Measurements from ENCODE around the gene NFE2L1. TPM values are rescaled to one million over a fixed set of nuclear protein-coding genes. Genes with fewer than 3 reads are reported as not detected.

The NFE2L1 gene
- polyA plus RNA-seq, 2 of the 4 experiments (the other 2 are of a cell fraction): 108 to 283 TPM

GRCh38 chr17:48002266-48002915 is 45.8 kb upstream of the NFE2L1 start (continued):
- TF ChIP-seq NFE2L2 (conservative IDR thresholded peaks at IDR 0.05; ENCODE audit: low read length) (peak; percentile 75), CHD2 (IDR thresholded peaks at IDR 0.05; ENCODE audit: low read length, partially characterized antibody) (no peak)

- POLR2A ChIA-PET: no interaction called here
- H3K9me3 ChIP-seq: no peaks in the 10 kb centered on the region
- H3K27ac ChIP-seq: peak overlapping the region; percentile 75 to 84
- peak overlapping the region; percentile 28 for H3K4me2 ChIP-seq
- no peak overlapping the region for H3K4me3 ChIP-seq
- 74% methylated on average over 7 of the region's 7 CpGs for WGBS (ENCODE audit: missing lambda C conversion rate)
- no peak for TF ChIP-seq FOXS1 (CRISPR knock-in tag; IDR thresholded peaks at IDR 0.05)
- no peak for TF ChIP-seq ZSCAN20 (CRISPR knock-in tag; IDR thresholded peaks at IDR 0.05)
- no peak for TF ChIP-seq KDM1A (IDR thresholded peaks at IDR 0.05; ENCODE audit: low read depth)
- no peak for TF ChIP-seq HEYL (CRISPR knock-in tag; IDR thresholded peaks at IDR 0.05)
- TF ChIP-seq EHMT2 (IDR thresholded peaks at IDR 0.05; ENCODE audit: low read depth): no peak
- no peak for TF ChIP-seq BHLHE40 (IDR thresholded peaks at IDR 0.05; ENCODE audit: low read depth, low read length)
- TF ChIP-seq RAD21 (conservative IDR thresholded peaks at IDR 0.05 in 1 of 2, IDR thresholded peaks at IDR 0.05 in 1 of 2): no peak
- TF ChIP-seq FOSB (CRISPR knock-in tag; IDR thresholded peaks at IDR 0.05): no peak
- no peak for TF ChIP-seq RCOR1 (IDR thresholded peaks at IDR 0.05; ENCODE audit: low read depth, low read length)
- no peak for TF ChIP-seq NFE2L2 (conservative IDR thresholded peaks at IDR 0.05; ENCODE audit: low read length)
- peaks cover 16% of the 10 kb centered on the region for H3K4me1 ChIP-seq
- CTCF ChIA-PET: interaction anchor here (0.9 to 12.2 kb wide), 11 partner anchors 8 to 160 kb away, joined by 3 to 159 read pairs (median 7); partner anchors contain the start of gene CDK5RAP3
- DNase-seq (ENCODE audit: low read depth in 1 of 2, low spot score in 1 of 2): no peak
- no peak for FAIRE-seq
- peak in 1 of 2 experiments; percentile 25; a peak in 3 of 6 replicates for ATAC-seq
Observed at GRCh38 chr17:48002916-48003416, 45.2 kb upstream of the NFE2L1 start.

DNA sequence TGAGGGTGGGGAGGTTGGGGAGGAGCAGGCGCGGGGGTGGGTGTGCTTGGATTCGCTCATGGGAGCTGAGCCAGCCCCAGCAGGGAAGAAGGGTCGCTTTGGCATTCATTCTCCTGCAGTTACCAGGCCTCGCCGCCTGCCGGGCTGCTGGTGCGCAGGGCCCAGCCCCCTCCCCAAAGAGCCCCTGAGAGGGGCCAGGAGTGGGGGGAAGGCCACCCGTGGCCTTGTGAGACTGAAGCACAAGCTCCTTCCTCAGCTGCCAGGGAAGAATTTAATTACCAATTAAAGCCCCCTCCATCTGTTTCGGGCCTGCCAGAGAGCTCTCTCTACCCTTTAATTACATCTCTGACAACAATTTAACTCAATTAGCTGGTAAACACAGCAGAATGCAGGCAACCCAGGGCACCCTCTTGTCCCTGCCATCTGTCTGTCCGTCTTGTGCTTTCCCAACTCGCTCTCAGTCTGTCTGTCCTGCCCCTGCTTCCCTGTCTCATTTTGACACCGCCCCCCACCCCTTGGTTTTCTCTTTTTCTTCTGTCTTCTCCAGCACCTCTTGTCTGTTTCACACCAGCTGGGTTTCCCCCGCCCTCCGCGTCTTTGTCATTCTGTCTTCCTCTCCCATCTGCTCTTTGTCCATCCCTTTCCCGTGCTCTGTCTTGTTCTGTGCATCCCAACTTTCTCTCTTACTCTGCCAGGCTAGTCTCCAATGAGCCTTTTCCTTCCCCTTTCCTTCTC is 44.6 kb upstream of the NFE2L1 start:
- H3K27ac ChIP-seq: peak overlapping the region; percentile 75 to 84; a peak in 5 of 6 replicates
- H3K9me3 ChIP-seq: no peaks in the 10 kb centered on the region
- FAIRE-seq (no peak), ATAC-seq (peak in 1 of 2 experiments; percentile 10; a peak in 1 of 6 replicates), DNase-seq (ENCODE audit: low read depth in 1 of 2, low spot score in 1 of 2) (no peak)
- TF ChIP-seq NFE2L2 (conservative IDR thresholded peaks at IDR 0.05; ENCODE audit: low read length) (no peak), RFX5 (IDR thresholded peaks at IDR 0.05) (no peak), CEBPB (IDR thresholded peaks at IDR 0.05) (no peak), TFCP2L1 (CRISPR knock-in tag; IDR thresholded peaks at IDR 0.05) (no peak), RCOR1 (IDR thresholded peaks at IDR 0.05; ENCODE audit: low read depth, low read length) (no peak), MAX (IDR thresholded peaks at IDR 0.05) (no peak), NPAS2 (CRISPR knock-in tag; IDR thresholded peaks at IDR 0.05; ENCODE audit: borderline replicate concordance) (no peak), ZNF302 (CRISPR knock-in tag; IDR thresholded peaks at IDR 0.05) (no peak), MYC (IDR thresholded peaks at IDR 0.05; ENCODE audit: borderline replicate concordance, low read length) (no peak), ZC3H11A (IDR thresholded peaks at IDR 0.05) (no peak)
- H3K4me3 ChIP-seq: no peak overlapping the region
- WGBS (ENCODE audit: missing lambda C conversion rate): 97% methylated on average over 15 of the region's 17 CpGs
- POLR2A ChIA-PET: interaction anchor here (1.5 kb wide), 1 partner anchor 33 kb away, joined by 4 read pairs; the partner anchor contains the start of gene CDK5RAP3
- CTCF ChIA-PET: interaction anchor here (0.5 to 12.2 kb wide), 12 partner anchors 8 to 160 kb away, joined by 3 to 159 read pairs (median 7); partner anchors contain the start of gene CDK5RAP3
- H3K4me2 ChIP-seq: no peak overlapping the region
- H3K4me1 ChIP-seq: peaks cover 16% of the 10 kb centered on the region

GRCh38 chr17:48004983-48005382 is 43.2 kb upstream of the NFE2L1 start:
- no peak for ATAC-seq
- FAIRE-seq: no peak
- CTCF ChIA-PET: interaction anchor here (1.0 to 18.5 kb wide), 4 partner anchors 11 to 48 kb away, joined by 3 to 766 read pairs (median 92); partner anchors contain the start of gene CDK5RAP3
- POLR2A ChIA-PET: interaction anchor here (1.5 kb wide), 1 partner anchor 34 kb away, joined by 4 read pairs; the partner anchor contains the start of gene CDK5RAP3
- Histone ChIP-seq H3K4me2 (no peak overlapping the region), H3K4me1 (peaks cover 16% of the 10 kb centered on the region), H3K27ac (peak overlapping the region in 1 of 2 experiments; percentile 39; a peak in 2 of 6 replicates), H3K9me3 (no peaks in the 10 kb centered on the region), H3K4me3 (no peak overlapping the region)
- 63% methylated on average over 3 of the region's 3 CpGs for WGBS (ENCODE audit: missing lambda C conversion rate)
- DNase-seq (ENCODE audit: low read depth in 1 of 2, low spot score in 1 of 2): no peak
- TF ChIP-seq KDM1A (IDR thresholded peaks at IDR 0.05; ENCODE audit: low read depth) (no peak), MAZ (IDR thresholded peaks at IDR 0.05; ENCODE audit: borderline replicate concordance, low read depth, low read length) (no peak), HDAC2 (IDR thresholded peaks at IDR 0.05) (no peak), JUN (IDR thresholded peaks at IDR 0.05) (no peak), BHLHE40 (IDR thresholded peaks at IDR 0.05; ENCODE audit: low read depth, low read length) (no peak), CHD2 (IDR thresholded peaks at IDR 0.05; ENCODE audit: low read length, partially characterized antibody) (no peak), JUNB (IDR thresholded peaks at IDR 0.05) (no peak), PHF8 (IDR thresholded peaks at IDR 0.05; ENCODE audit: borderline replicate concordance, low read depth) (no peak), MYC (IDR thresholded peaks at IDR 0.05; ENCODE audit: borderline replicate concordance, low read length) (no peak), RNF2 (IDR thresholded peaks at IDR 0.05; ENCODE audit: borderline replicate concordance, low read depth) (no peak), CEBPB (IDR thresholded peaks at IDR 0.05) (no peak), RARB (CRISPR knock-in tag; IDR thresholded peaks at IDR 0.05) (no peak), SREBF2 (IDR thresholded peaks at IDR 0.05) (no peak), CHD4 (IDR thresholded peaks at IDR 0.05; ENCODE audit: borderline replicate concordance) (no peak), FOXS1 (CRISPR knock-in tag; IDR thresholded peaks at IDR 0.05) (no peak)
- TF ChIP-seq, protein P1, sequence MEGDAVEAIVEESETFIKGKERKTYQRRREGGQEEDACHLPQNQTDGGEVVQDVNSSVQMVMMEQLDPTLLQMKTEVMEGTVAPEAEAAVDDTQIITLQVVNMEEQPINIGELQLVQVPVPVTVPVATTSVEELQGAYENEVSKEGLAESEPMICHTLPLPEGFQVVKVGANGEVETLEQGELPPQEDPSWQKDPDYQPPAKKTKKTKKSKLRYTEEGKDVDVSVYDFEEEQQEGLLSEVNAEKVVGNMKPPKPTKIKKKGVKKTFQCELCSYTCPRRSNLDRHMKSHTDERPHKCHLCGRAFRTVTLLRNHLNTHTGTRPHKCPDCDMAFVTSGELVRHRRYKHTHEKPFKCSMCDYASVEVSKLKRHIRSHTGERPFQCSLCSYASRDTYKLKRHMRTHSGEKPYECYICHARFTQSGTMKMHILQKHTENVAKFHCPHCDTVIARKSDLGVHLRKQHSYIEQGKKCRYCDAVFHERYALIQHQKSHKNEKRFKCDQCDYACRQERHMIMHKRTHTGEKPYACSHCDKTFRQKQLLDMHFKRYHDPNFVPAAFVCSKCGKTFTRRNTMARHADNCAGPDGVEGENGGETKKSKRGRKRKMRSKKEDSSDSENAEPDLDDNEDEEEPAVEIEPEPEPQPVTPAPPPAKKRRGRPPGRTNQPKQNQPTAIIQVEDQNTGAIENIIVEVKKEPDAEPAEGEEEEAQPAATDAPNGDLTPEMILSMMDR (IDR thresholded peaks at IDR 0.05): no peak

Data from A549 (cell line).